ENCODE results near the gene ACACB. TPM values are rescaled to one million over a fixed set of nuclear protein-coding genes. Genes with fewer than 3 reads are reported as not detected.

Gene ACACB
- total RNA-seq, 1 experiment from 2014 or later = 8.2 TPM

DNA sequence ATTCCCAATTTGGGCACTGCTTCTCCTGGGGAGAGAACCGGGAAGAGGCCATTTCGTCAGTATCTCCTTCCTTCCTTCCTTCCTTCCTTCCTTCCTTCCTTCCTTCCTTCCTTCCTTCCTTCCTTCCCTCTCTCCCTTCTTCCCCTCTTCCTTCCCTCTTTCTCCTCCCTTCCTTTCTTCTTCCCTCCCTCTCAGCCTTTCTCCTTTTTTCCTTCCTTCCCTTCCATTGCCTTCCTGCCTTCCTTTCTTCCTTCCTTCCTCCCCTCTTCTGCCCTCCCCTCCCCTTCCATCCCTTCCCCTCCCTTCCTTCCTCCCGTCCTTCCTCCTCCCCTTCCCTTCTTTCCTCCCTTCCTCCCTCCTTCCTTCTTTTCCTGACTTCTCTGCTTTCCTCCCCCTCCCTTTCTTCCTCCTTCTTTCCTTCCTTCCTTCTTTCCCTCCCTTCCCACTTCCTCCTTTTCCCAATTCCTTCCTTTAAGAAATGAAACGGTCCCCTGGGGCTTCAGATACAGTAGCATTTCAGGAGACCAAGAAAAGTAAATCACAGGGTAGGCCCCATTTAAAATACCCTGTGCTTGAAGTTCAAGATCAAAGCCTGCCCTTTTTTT lies 71.8 kb downstream of the ACACB start:
- Histone ChIP-seq H3K27ac (ENCODE audit: low read depth, low read length, poor library complexity, severe bottlenecking) (no peak overlapping the region), H3K9me3 (ENCODE audit: low read depth, low read length, poor library complexity, severe bottlenecking) (no peaks in the 10 kb centered on the region), H3K36me3 (ENCODE audit: insufficient read depth, low read length, poor library complexity, severe bottlenecking) (no peaks in the 10 kb centered on the region), H3K4me1 (ENCODE audit: insufficient read depth, low read length, poor library complexity, severe bottlenecking) (no peaks in the 10 kb centered on the region), H3K4me3 (ENCODE audit: low read depth, low read length, poor library complexity, severe bottlenecking) (no peak overlapping the region), H3K27me3 (replicated peaks; ENCODE audit: insufficient read depth, low read depth, low read length, poor library complexity) (no peaks in the 10 kb centered on the region)
- BruUV-seq (replicated peaks) = no TSS peak
- ChIA-PET POLR2A (ENCODE audit: low non-redundant PET) (no interaction called here), CTCF (no interaction called here)
- TF ChIP-seq, protein P1, sequence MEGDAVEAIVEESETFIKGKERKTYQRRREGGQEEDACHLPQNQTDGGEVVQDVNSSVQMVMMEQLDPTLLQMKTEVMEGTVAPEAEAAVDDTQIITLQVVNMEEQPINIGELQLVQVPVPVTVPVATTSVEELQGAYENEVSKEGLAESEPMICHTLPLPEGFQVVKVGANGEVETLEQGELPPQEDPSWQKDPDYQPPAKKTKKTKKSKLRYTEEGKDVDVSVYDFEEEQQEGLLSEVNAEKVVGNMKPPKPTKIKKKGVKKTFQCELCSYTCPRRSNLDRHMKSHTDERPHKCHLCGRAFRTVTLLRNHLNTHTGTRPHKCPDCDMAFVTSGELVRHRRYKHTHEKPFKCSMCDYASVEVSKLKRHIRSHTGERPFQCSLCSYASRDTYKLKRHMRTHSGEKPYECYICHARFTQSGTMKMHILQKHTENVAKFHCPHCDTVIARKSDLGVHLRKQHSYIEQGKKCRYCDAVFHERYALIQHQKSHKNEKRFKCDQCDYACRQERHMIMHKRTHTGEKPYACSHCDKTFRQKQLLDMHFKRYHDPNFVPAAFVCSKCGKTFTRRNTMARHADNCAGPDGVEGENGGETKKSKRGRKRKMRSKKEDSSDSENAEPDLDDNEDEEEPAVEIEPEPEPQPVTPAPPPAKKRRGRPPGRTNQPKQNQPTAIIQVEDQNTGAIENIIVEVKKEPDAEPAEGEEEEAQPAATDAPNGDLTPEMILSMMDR (conservative IDR thresholded peaks at IDR 0.05; ENCODE audit: low read depth, low read length) = no peak
- no peak for TF ChIP-seq EZH2 (IDR thresholded peaks at IDR 0.05; ENCODE audit: borderline replicate concordance, low read depth, low read length, poor library complexity, severe bottlenecking)
- DNase-seq (ENCODE audit: low spot score) = no peak
- intact Hi-C loops (cut with micrococcal nuclease; ENCODE audit: unreplicated experiment) = no loop called here

DNA sequence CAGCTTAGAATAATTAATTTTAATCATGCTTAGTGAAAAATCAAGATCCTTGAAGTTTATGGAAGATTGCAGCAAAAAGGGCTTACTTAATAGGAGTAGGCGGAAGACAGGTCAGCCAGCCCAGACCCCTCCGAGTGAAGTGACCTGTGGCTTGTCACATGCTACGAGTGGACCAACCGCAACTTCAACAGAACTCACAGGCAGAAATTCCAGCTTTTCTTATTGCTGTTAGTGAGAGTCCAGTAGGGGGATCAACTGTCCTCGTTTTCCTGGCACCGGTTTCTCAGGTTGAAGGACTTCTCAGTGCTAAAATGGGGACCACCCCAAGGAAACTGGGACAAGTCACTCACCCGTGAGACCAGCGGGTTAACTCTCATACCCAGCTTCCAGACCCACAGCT lies 72.9 kb downstream of the ACACB start:
- POLR2A ChIA-PET (ENCODE audit: low non-redundant PET) = no interaction called here
- Histone ChIP-seq H3K27ac (ENCODE audit: low read depth, low read length, poor library complexity, severe bottlenecking) (no peak overlapping the region), H3K27me3 (replicated peaks; ENCODE audit: insufficient read depth, low read depth, low read length, poor library complexity) (no peaks in the 10 kb centered on the region), H3K9me3 (ENCODE audit: low read depth, low read length, poor library complexity, severe bottlenecking) (no peaks in the 10 kb centered on the region), H3K4me3 (ENCODE audit: low read depth, low read length, poor library complexity, severe bottlenecking) (no peak overlapping the region), H3K4me1 (ENCODE audit: insufficient read depth, low read length, poor library complexity, severe bottlenecking) (no peaks in the 10 kb centered on the region), H3K36me3 (ENCODE audit: insufficient read depth, low read length, poor library complexity, severe bottlenecking) (no peaks in the 10 kb centered on the region)
- no TSS peak for BruUV-seq (replicated peaks)
- TF ChIP-seq, protein P1 (conservative IDR thresholded peaks at IDR 0.05; ENCODE audit: low read depth, low read length) = no peak
- no peak for TF ChIP-seq EZH2 (IDR thresholded peaks at IDR 0.05; ENCODE audit: borderline replicate concordance, low read depth, low read length, poor library complexity, severe bottlenecking)
- CTCF ChIA-PET = interaction anchor here (0.5 kb wide), 1 partner anchor 545 kb away, joined by 3 read pairs; no protein-coding TSS in a partner anchor
- DNase-seq (ENCODE audit: low spot score) = no peak
- intact Hi-C loops (cut with micrococcal nuclease; ENCODE audit: unreplicated experiment) = no loop called here

DNA sequence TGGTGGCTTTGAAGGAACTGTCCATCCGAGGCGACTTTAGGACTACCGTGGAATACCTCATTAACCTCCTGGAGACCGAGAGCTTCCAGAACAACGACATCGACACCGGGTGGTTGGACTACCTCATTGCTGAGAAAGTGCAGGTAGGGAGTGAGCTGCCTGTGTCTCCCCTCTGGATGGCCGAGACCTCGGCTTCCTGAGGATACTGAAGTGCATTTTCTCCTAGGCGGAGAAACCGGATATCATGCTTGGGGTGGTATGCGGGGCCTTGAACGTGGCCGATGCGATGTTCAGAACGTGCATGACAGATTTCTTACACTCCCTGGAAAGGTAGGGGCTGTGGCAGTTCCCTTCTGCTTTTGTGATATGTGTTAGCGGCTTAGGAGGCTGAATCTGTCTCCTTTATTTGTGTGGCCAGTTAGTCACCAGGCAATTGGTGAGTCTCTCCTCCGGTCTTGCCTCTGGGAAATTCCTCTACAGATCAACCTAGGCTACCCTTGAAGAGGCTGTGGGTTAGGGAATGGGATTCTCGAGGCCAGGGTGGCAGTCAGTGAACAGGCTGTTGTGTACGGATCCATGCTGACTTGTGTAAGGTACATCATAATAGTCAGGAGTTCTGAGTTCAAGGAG lies 75.3 kb downstream of the ACACB start:
- BruUV-seq (replicated peaks) = no TSS peak
- H3K4me3 ChIP-seq (ENCODE audit: low read depth, low read length, poor library complexity, severe bottlenecking) = no peak overlapping the region
- H3K36me3 ChIP-seq (ENCODE audit: insufficient read depth, low read length, poor library complexity, severe bottlenecking) = no peaks in the 10 kb centered on the region
- ChIA-PET POLR2A (ENCODE audit: low non-redundant PET) (no interaction called here), CTCF (no interaction called here)
- intact Hi-C loops (cut with micrococcal nuclease; ENCODE audit: unreplicated experiment) = no loop called here
- no peaks in the 10 kb centered on the region for H3K4me1 ChIP-seq (ENCODE audit: insufficient read depth, low read length, poor library complexity, severe bottlenecking)
- no peaks in the 10 kb centered on the region for H3K9me3 ChIP-seq (ENCODE audit: low read depth, low read length, poor library complexity, severe bottlenecking)
- DNase-seq (ENCODE audit: low spot score) = no peak
- no peaks in the 10 kb centered on the region for H3K27me3 ChIP-seq (replicated peaks; ENCODE audit: insufficient read depth, low read depth, low read length, poor library complexity)
- H3K27ac ChIP-seq (ENCODE audit: low read depth, low read length, poor library complexity, severe bottlenecking) = no peak overlapping the region
- TF ChIP-seq EZH2 (IDR thresholded peaks at IDR 0.05; ENCODE audit: borderline replicate concordance, low read depth, low read length, poor library complexity, severe bottlenecking) = no peak
- TF ChIP-seq, protein P1 (conservative IDR thresholded peaks at IDR 0.05; ENCODE audit: low read depth, low read length) = no peak

Data from A673 (cell line).